Measurements from ENCODE around the gene RBFOX2. TPM values are rescaled to one million over a fixed set of nuclear protein-coding genes. Genes with fewer than 3 reads are reported as not detected.

RBFOX2 gene
- total and polyA plus RNA-seq, 2 of the 13 experiments (the other 11 are each of a cell fraction or from before 2014, with no cell fraction given) = 37.3 to 40.4 TPM

DNA sequence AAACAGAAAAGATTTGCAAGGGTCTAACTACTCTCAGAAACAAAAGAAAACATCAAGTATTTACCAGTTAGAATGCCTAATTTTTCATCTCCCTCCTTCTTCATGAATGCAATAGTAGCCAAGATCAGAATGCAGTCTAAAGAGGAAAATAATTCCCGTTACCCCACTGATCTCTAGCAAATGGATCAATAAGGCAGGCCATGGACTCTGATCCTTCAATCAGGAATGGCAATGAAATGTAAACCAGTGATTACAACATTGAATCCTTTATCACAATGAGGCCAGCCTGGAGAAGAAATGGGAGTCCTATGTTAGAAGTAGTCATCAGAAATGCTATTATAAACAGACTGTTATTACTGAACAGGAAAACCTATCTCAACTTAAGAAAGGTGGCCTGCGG, 204.4 kb downstream of the RBFOX2 start (continued):
- no peak for TF ChIP-seq GATAD1 (CRISPR knock-in tag; IDR thresholded peaks at IDR 0.05)
- TF ChIP-seq NCOA1 (CRISPR knock-in tag; IDR thresholded peaks at IDR 0.05) = no peak
- TF ChIP-seq POLR2AphosphoS2 (IDR thresholded peaks at IDR 0.05; ENCODE audit: low read depth, low read length) = no peak
- peak; percentile 55; the same call in 1 of the 2 replicates for TF ChIP-seq GFI1 (CRISPR knock-in tag; IDR thresholded peaks at IDR 0.05; ENCODE audit: borderline replicate concordance)
- no peak for TF ChIP-seq ZIK1 (CRISPR knock-in tag; IDR thresholded peaks at IDR 0.05; ENCODE audit: borderline replicate concordance, low read depth)
- TF ChIP-seq, protein P1, sequence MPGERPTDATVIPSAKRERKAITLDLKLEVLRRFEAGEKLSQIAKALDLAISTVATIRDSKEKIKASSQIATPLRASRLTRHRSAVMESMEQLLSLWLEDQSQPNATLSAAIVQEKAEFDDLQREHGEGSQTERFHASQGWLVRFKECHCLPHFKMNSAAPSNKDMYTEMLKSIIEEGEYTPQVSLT (CRISPR knock-in tag; IDR thresholded peaks at IDR 0.05; ENCODE audit: borderline replicate concordance, low read depth) = no peak
- TF ChIP-seq HDAC2 (CRISPR knock-in tag; IDR thresholded peaks at IDR 0.05) = peak; percentile 86
- TF ChIP-seq ZNF546 (CRISPR knock-in tag; conservative IDR thresholded peaks at IDR 0.05) = no peak
- no peak for TF ChIP-seq ZNF772 (CRISPR knock-in tag; IDR thresholded peaks at IDR 0.05)
- no peak for TF ChIP-seq HOXA5 (CRISPR knock-in tag; IDR thresholded peaks at IDR 0.05)
- TF ChIP-seq ZSCAN5A (CRISPR knock-in tag; IDR thresholded peaks at IDR 0.05; ENCODE audit: borderline replicate concordance) = no peak
- TF ChIP-seq HMGXB3 (CRISPR knock-in tag; IDR thresholded peaks at IDR 0.05; ENCODE audit: borderline replicate concordance) = no peak
- TF ChIP-seq ZNF674 (CRISPR knock-in tag; IDR thresholded peaks at IDR 0.05; ENCODE audit: low read depth) = no peak
- no peak for TF ChIP-seq TRIM24 (CRISPR knock-in tag; IDR thresholded peaks at IDR 0.05)
- TF ChIP-seq ZNF124 (CRISPR knock-in tag; IDR thresholded peaks at IDR 0.05) = 0 out of 2 replicates have a peak, but pooled peaks have one; percentile 29
- no peak for TF ChIP-seq PBX2 (CRISPR knock-in tag; IDR thresholded peaks at IDR 0.05)
- no peak for TF ChIP-seq ZNF7 (CRISPR knock-in tag; IDR thresholded peaks at IDR 0.05)
- TF ChIP-seq MAFG (CRISPR knock-in tag; IDR thresholded peaks at IDR 0.05) = no peak
- no peak for TF ChIP-seq ZNF263 (CRISPR knock-in tag; IDR thresholded peaks at IDR 0.05)
- TF ChIP-seq ZKSCAN8 (CRISPR knock-in tag; IDR thresholded peaks at IDR 0.05; ENCODE audit: borderline replicate concordance) = 0 out of 2 replicates have a peak, but pooled peaks have one; percentile 32
- no peak for TF ChIP-seq PHB2 (IDR thresholded peaks at IDR 0.05; ENCODE audit: partially characterized antibody)
- no peak for TF ChIP-seq TBX3 (IDR thresholded peaks at IDR 0.05; ENCODE audit: borderline replicate concordance)
- TF ChIP-seq ZBTB1 (CRISPR knock-in tag; IDR thresholded peaks at IDR 0.05; ENCODE audit: borderline replicate concordance) = no peak
- no peak for TF ChIP-seq EEA1 (CRISPR knock-in tag; IDR thresholded peaks at IDR 0.05; ENCODE audit: borderline replicate concordance)
- no peak for TF ChIP-seq U2AF1 (optimal IDR thresholded peaks at IDR 0.05; ENCODE audit: low read depth, low read length)
- TF ChIP-seq ZNF670 (CRISPR knock-in tag; IDR thresholded peaks at IDR 0.05; ENCODE audit: borderline replicate concordance) = no peak
